Measurements from ENCODE around the gene TRIM51.
"Not testable (repeated sequence)": the region's sequence is repeated elsewhere in the genome, so short reads cannot be mapped to it uniquely, and the experiment has no call there.

Gene TRIM51

DNA sequence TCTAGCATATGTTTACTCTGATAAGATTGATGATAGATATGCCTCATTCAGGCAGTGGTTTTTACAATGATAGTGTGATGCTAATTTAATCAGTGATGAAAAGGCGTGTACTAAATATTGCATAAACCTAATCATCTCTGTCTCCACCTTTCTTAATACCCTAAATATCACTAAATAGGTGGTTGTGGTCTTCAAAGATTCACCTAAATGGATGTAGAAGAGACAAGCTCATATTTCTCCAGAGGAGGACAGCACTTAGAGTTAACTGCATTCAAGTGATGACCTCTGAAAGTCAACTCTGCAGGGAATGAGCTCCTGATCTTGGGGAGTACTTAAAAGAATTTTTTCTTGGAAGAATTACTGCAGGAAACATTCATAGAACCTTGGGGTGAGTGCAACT is at the start of gene TRIM51:
Gene TRIM51, plus strand, starts transcription at position 301 of the 400 bp plus-strand sequence. CDS start 2,132 bp downstream, outside the sequence.
- DNase-seq (ENCODE audit: low read depth) = not testable (repeated sequence)

- no peak for DNase-seq (ENCODE audit: low read depth)
Measured at GRCh38 chr11:55838452-55838851, 44.6 kb upstream of the TRIM51 start, which contains the start of gene OR5D16. Gene OR5D16, plus strand, starts transcription at chr11:55838752. Its CDS starts 0 bp downstream, at chr11:55838752.

DNA sequence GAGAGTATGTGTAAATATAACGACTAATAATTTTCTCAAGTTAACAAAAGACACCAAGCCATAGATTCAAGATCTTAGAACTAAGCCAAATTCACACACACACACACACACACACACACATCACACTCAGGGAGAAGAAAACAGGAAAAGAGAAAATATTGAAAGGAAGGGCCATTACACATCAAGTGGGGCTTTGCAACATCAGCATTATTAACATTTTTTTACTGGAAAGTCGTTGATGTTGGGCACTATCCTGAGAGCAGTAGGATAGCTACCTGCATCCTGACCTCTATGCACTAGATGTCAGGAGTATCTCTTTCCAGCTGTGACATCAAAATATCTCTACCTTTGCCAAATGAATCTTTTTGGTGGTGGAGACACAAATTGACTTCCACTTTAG is 35.6 kb upstream of the TRIM51 start:
- DNase-seq (ENCODE audit: low read depth) = no peak

- no peak for DNase-seq (ENCODE audit: low read depth)
Measured at GRCh38 chr11:55849037-55849436, 34.1 kb upstream of the TRIM51 start.

- DNase-seq (ENCODE audit: low read depth) = no peak
Measured at GRCh38 chr11:55852141-55852540, 31.0 kb upstream of the TRIM51 start.

DNA sequence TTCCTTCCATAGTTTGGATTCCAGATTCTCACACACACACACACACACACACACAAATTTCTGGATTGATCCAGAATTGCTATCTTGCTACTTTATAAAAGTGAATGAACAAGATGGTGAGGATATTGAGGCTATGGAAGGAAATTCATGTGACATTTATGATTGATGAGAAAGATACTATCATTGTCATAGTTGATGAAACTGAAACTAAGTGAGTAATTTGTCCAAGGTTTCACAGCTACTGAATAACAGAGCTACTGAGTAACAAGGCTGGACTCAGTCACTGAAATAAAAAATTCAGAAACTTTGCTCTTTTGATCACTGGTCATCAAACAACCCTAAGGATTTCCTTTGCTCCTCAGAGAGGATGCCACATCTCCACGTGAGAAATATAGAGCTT is 28.4 kb upstream of the TRIM51 start:
- no peak for DNase-seq (ENCODE audit: low read depth)

GRCh38 chr11:55867354-55867753 is 15.7 kb upstream of the TRIM51 start:
- not testable (repeated sequence) for DNase-seq (ENCODE audit: low read depth)

- DNase-seq (ENCODE audit: low read depth) = not testable (repeated sequence)
Measured at GRCh38 chr11:55872731-55873130, 10.4 kb upstream of the TRIM51 start.

DNA sequence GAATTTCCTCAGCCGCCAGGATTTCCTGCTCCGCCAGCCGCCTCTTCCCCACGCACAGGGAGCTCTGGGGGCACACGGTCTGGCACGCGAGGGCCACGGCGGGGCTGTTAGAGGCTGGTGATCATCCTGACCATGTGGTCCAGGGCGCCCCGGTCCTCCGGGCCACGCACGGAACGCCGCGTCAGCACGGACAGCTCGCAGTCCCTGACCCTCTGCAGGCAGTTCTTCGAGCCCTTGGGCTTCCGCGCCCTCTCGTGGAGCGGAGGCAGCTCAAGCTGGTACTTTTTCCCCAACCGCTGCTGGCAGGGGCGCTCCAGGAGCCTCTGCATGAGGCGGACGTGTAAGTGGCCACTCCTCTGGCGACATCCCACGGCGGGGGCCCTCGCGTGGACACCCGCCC is 10.0 kb upstream of the TRIM51 start:
- DNase-seq (ENCODE audit: low read depth) = not testable (repeated sequence)

GRCh38 chr11:55884995-55885394 is 1.9 kb downstream of the TRIM51 start:
- DNase-seq (ENCODE audit: low read depth) = not testable (repeated sequence)

GRCh38 chr11:55885481-55885880 is 2.4 kb downstream of the TRIM51 start:
- DNase-seq (ENCODE audit: low read depth) = not testable (repeated sequence)

DNA sequence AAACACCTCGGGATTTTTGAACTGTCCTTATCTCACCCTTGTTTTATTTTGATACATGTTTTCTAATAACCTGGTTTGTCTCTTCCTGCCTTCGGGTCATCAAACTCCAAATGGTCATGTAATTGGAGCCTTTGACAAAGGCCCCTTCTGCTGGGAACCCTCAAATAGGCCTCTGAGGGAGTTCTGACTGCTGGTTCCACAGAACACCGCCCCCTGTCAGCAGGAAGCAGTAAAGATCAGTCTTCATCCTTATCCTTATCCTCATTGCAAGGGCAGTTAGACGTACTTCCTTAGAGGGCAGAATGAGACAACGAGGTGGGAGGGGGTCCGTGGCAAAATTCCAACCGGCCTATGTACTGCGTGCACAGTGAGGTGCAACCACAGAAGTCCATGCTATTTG is 12.1 kb downstream of the TRIM51 start:
- DNase-seq (ENCODE audit: low read depth) = no peak

DNA sequence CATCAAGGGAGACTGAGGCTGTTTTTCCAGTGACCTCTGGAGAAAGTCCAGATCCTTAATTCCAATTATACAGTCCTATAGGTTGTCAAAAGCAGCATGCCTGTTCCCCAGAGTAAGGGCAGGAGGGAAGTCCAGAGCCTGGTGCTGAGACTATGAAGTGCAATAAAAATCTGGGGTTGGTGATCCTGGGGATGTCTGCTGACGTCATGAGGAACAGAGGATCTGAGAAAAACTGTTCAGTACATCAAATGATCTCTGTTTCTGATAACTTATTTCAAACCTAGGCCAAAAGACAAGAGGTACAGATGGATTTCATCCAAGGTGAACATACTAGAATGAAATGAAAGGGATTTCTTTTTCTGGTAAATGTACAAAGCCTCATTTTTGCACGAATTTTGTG is 19.2 kb downstream of the TRIM51 start:
- DNase-seq (ENCODE audit: low read depth) = no peak

- no peak for DNase-seq (ENCODE audit: low read depth)
Measured at GRCh38 chr11:55914482-55914881, 31.4 kb downstream of the TRIM51 start, which contains the start of gene OR5W2. Gene OR5W2, minus strand, starts transcription at chr11:55914582. Its CDS starts 0 bp downstream, at chr11:55914582.

- no peak for DNase-seq (ENCODE audit: low read depth)
Measured at GRCh38 chr11:55920537-55920936, 37.4 kb downstream of the TRIM51 start.

DNA sequence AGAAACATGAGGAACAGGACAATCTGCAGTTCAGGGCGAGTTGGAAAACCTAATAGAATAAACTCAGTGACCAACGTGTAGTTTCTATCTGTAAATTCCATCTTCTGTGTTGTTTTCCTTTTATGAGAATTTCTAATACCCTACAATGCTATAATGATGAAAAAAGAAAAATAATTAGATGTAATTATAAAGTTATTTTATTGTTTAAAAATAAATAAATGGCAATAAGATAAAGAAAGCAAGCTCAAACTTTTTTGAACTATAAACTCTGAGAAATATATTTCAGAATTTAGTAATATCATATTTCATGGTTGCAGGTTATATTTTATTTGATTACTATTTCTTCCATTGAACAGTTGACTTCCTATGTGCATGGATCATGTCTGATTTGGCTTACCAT is 53.2 kb downstream of the TRIM51 start, which contains the start of gene OR5I1:
Gene OR5I1, minus strand, starts transcription at position 101 of the 400 bp plus-strand sequence. Its CDS starts 0 bp downstream, at position 101.
- no peak for DNase-seq (ENCODE audit: low read depth)

All from GM04504 (cell line).